ENCODE results near the gene CBLB. TPM values are rescaled to one million over a fixed set of nuclear protein-coding genes. Genes with fewer than 3 reads are reported as not detected.

The CBLB gene
- polyA plus RNA-seq, 2 of the 4 experiments (the other 2 are of a cell fraction): 6.8 to 16.2 TPM

DNA sequence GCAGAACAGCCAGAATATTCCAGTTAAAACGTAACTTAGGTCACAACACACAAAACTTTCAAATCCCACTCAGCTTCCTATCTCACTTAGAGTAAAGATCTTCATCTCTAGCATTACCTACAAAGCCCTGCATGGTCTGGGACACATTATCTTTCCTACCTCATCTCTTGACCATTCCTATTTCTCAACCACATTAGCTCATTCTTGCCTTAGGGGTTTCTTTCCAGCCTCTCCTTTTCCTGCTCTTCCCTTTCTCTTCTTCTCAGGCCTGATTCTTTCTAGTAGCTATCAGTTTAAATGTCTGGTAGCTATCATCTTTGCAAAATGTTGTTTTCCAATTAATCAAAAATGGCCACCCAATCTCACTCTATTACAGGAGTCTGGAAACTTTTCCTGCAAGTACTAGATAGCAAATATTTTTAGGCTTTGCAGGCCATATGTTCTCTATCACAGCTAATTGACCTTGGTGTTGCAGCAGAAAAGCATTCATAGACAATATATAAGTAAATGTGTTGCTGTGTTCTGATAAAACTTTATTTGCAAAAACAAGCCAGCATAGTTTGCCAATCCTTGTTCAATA, 15.1 kb upstream of the CBLB start:
- FAIRE-seq (no peak), ATAC-seq (no peak), DNase-seq (ENCODE audit: low read depth in 1 of 2, low spot score in 1 of 2) (no peak)
- ChIA-PET CTCF (interaction anchor here (0.8 kb wide), 1 partner anchor 114 kb away, joined by 3 read pairs; no protein-coding TSS in a partner anchor), POLR2A (no interaction called here)
- no peak overlapping the region for H3K4me3 ChIP-seq
- TF ChIP-seq FOSL2 (IDR thresholded peaks at IDR 0.05): no peak
- TF ChIP-seq FOSL2 (CRISPR knock-in tag; IDR thresholded peaks at IDR 0.05): no peak
- no peak for TF ChIP-seq PBX3 (IDR thresholded peaks at IDR 0.05)
- no peak for TF ChIP-seq E2F6 (IDR thresholded peaks at IDR 0.05; ENCODE audit: borderline replicate concordance, low read depth)
- no peak for TF ChIP-seq HOXB5 (CRISPR knock-in tag; IDR thresholded peaks at IDR 0.05)
- no peak for TF ChIP-seq EP300 (IDR thresholded peaks at IDR 0.05)
- no peak for TF ChIP-seq EHF (CRISPR knock-in tag; IDR thresholded peaks at IDR 0.05)
- no peak for TF ChIP-seq HDAC2 (IDR thresholded peaks at IDR 0.05)
- no peak for TF ChIP-seq BHLHE40 (IDR thresholded peaks at IDR 0.05; ENCODE audit: low read depth, low read length)
- TF ChIP-seq ZNF302 (CRISPR knock-in tag; IDR thresholded peaks at IDR 0.05): no peak
- TF ChIP-seq FOSB (CRISPR knock-in tag; IDR thresholded peaks at IDR 0.05): no peak
- no peak for TF ChIP-seq TFCP2L1 (CRISPR knock-in tag; IDR thresholded peaks at IDR 0.05)
- no peak for TF ChIP-seq ESRRA (IDR thresholded peaks at IDR 0.05; ENCODE audit: borderline replicate concordance, low read length)
- TF ChIP-seq MYC (IDR thresholded peaks at IDR 0.05; ENCODE audit: borderline replicate concordance, low read length): no peak
- H3K9me3 ChIP-seq: no peaks in the 10 kb centered on the region
- WGBS (ENCODE audit: missing lambda C conversion rate): 33% methylated on average over 1 of the region's 1 CpG
- H3K27ac ChIP-seq: no peak overlapping the region
- peaks cover 16% of the 10 kb centered on the region; the same call in 2 of the 3 replicates for H3K4me1 ChIP-seq
- H3K4me2 ChIP-seq: no peak overlapping the region

DNA sequence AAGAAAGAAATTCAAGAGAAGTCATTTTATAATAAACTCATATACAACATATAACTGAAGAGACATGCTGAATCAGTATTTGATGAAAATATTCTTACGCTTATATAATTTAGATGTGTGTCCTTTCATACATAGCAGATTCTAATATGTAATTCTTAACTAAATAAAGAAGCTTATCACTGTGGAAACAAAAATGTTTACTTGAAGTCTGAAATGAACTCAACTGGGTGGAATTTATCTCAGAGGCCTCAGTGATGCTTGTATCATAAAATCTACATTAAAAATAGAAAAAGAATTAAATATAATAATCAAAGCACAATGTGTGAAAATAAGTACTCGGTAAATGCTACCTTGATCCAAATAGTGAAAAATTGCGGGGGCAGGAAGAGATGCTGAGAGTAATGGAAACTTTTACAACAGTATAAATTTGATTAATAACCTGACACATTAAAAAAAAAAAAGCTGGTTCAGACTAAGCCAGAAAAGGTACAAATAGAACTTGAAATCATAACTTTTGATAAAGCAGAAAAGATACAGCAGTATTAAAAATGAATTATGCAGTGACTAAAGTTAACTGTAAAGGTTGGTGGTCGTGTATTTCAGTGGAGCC, 12.0 kb upstream of the CBLB start:
- TF ChIP-seq JUN (IDR thresholded peaks at IDR 0.05) (no peak), CHD4 (IDR thresholded peaks at IDR 0.05; ENCODE audit: borderline replicate concordance) (no peak)
- CTCF ChIA-PET: interaction anchor here (1.2 to 2.1 kb wide), 3 partner anchors 9 to 11 kb away, joined by 4 to 5 read pairs (median 4); no protein-coding TSS in a partner anchor
- no peak overlapping the region for H3K4me2 ChIP-seq
- no peak for ATAC-seq
- no peak for DNase-seq (ENCODE audit: low read depth in 1 of 2, low spot score in 1 of 2)
- no peak overlapping the region for H3K4me3 ChIP-seq
- 85% methylated on average over 4 of the region's 4 CpGs for WGBS (ENCODE audit: missing lambda C conversion rate)
- H3K9me3 ChIP-seq: no peaks in the 10 kb centered on the region
- no peak overlapping the region for H3K27ac ChIP-seq
- peaks cover 16% of the 10 kb centered on the region; the same call in 2 of the 3 replicates for H3K4me1 ChIP-seq
- FAIRE-seq: no peak
- POLR2A ChIA-PET: no interaction called here

GRCh38 chr3:105878061-105878460, 9.2 kb upstream of the CBLB start:
- no peak for DNase-seq (ENCODE audit: low read depth in 1 of 2, low spot score in 1 of 2)
- Histone ChIP-seq H3K27ac (no peak overlapping the region), H3K4me3 (no peak overlapping the region), H3K4me1 (peaks cover 11% of the 10 kb centered on the region; the same call in 2 of the 3 replicates), H3K4me2 (no peak overlapping the region), H3K9me3 (no peaks in the 10 kb centered on the region)
- ChIA-PET POLR2A (no interaction called here), CTCF (no interaction called here)
- 54% methylated on average over 1 of the region's 1 CpG for WGBS (ENCODE audit: missing lambda C conversion rate)
- no peak for ATAC-seq
- no peak for FAIRE-seq
- TF ChIP-seq PHF8 (IDR thresholded peaks at IDR 0.05; ENCODE audit: borderline replicate concordance, low read depth): no peak
- TF ChIP-seq ESRRA (IDR thresholded peaks at IDR 0.05; ENCODE audit: borderline replicate concordance, low read length): no peak
- no peak for TF ChIP-seq CHD4 (IDR thresholded peaks at IDR 0.05; ENCODE audit: borderline replicate concordance)
- TF ChIP-seq CBX2 (IDR thresholded peaks at IDR 0.05; ENCODE audit: borderline replicate concordance, low read depth): no peak
- TF ChIP-seq EHMT2 (IDR thresholded peaks at IDR 0.05; ENCODE audit: low read depth): no peak
- TF ChIP-seq NR3C1 (IDR thresholded peaks at IDR 0.05): no peak

Measured in A549 (cell line).